ENCODE results near the gene TUBGCP2. TPM values are rescaled to one million over a fixed set of nuclear protein-coding genes. Genes with fewer than 3 reads are reported as not detected.

TUBGCP2 gene
- total RNA-seq, 4 donors from 2014 or later, result 37.5 to 68.3 (median 47.6) TPM

DNA sequence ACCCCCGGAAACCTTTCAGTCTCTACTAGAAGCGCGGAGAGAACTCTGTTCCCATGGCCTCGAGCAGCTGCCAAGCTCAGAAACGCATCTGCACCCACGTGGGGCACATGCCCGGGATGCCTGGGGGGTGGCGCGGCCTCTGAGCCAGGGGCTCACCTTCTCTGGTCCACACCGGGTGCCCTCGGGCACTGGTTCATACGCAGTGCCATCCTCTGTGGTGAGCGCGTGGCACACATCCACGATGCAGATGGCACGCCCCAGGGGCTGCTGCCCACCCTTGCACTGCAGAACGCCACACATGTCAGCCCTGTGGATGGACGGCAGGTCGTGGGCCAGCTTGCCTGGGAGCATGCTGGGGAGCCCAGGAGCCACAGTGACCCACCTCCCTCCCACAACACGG, 38.5 kb downstream of the TUBGCP2 start:
- no peak for TF ChIP-seq EP300 (IDR thresholded peaks at IDR 0.05; ENCODE audit: low read depth)
- TF ChIP-seq POLR2AphosphoS5 (IDR thresholded peaks at IDR 0.05), result no peak
- no peak for TF ChIP-seq CTCF (IDR thresholded peaks at IDR 0.05)
- TF ChIP-seq POLR2A (IDR thresholded peaks at IDR 0.05), result no peak
- DNase-seq, result no peak
- intact Hi-C loops (cut with DNase I; ENCODE audit: low total_unique reads) (no loop called here), in situ Hi-C loops (cut with MboI; ENCODE audit: low pct_ligation_motif_present in 1 of 4, low pct_unique_long_range_greater_than_20kb in 1 of 4, low sequenced_read_pairs in 3 of 4) (no loop called here)
- Histone ChIP-seq H3K36me3 (no peaks in the 10 kb centered on the region), H3K4me3 (no peak overlapping the region), H3K4me1 (peaks cover 0 to 4% (median 0%) of the 10 kb centered on the region in 4 donors), H3K27me3 (peaks cover 6% of the 10 kb centered on the region), H3K27ac (no peak overlapping the region), H3K9me3 (no peaks in the 10 kb centered on the region)
- 89% methylated on average over 20 of the region's 20 CpGs; no CpG with 5 or more reads in 1 of the 2 donors for WGBS, 2 donors (ENCODE audit: low coverage in 1 of 2)

DNA sequence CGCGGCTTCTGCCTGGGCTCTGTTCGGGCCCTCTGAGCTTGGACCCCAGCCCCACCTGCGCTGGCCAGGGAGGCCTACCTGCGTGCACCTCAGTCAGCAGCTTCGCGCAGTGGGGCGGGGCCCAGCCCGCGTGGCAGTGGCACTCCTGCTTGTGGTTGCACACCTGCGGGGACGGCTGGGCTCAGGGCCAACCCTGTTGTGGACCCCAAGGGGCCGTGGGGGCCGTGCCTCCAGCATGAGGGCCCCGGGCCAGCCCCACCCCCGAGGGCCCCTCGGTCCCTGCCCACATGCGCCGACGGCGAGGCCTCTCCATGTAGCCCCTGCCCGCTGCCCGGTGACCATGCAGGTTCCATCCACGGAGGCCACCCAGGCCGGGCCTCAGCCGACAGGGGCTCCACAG, 39.3 kb downstream of the TUBGCP2 start:
- Histone ChIP-seq H3K36me3 (no peaks in the 10 kb centered on the region), H3K27me3 (no peaks in the 10 kb centered on the region), H3K4me1 (peaks cover 0 to 12% (median 4%) of the 10 kb centered on the region in 4 donors), H3K9me3 (no peaks in the 10 kb centered on the region), H3K27ac (no peak overlapping the region), H3K4me3 (no peak overlapping the region)
- intact Hi-C loops (cut with DNase I; ENCODE audit: low total_unique reads), result no loop called here
- in situ Hi-C loops (cut with MboI; ENCODE audit: low pct_ligation_motif_present in 1 of 4, low pct_unique_long_range_greater_than_20kb in 1 of 4, low sequenced_read_pairs in 3 of 4), result loop anchor here in 1 of 4 donors (10.0 kb wide), 1 partner anchor 45 kb away; no protein-coding TSS in a partner anchor
- no peak for DNase-seq
- WGBS, 2 donors (ENCODE audit: low coverage in 1 of 2), result 79% methylated on average over 24 of the region's 26 CpGs; no CpG with 5 or more reads in 1 of the 2 donors
- no peak for TF ChIP-seq CTCF (IDR thresholded peaks at IDR 0.05)
- TF ChIP-seq POLR2AphosphoS5 (IDR thresholded peaks at IDR 0.05), result no peak
- no peak for TF ChIP-seq POLR2A (IDR thresholded peaks at IDR 0.05)
- no peak for TF ChIP-seq EP300 (IDR thresholded peaks at IDR 0.05; ENCODE audit: low read depth)

DNA sequence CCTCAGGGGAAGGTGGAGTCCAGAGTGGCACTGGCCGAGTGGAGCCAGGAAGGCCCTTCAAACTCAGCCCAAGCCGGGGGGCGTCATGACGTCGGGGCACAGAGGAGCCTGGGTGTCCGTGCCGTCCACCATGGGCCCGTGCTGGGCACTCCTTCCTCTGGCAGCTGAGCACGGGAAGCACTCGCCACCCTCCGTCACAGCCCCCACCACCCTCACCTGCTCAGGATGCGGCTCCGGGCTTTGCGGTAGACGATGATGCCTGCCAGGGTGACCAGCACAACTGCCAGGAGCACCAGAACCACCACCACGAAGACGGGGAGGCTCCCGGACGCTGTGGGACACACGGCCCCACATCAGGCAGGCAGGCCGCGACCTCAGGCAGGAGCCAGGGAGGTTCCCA, 40.1 kb downstream of the TUBGCP2 start:
- DNase-seq, result no peak
- in situ Hi-C loops (cut with MboI; ENCODE audit: low pct_ligation_motif_present in 1 of 4, low pct_unique_long_range_greater_than_20kb in 1 of 4, low sequenced_read_pairs in 3 of 4) (loop anchor here in 1 of 4 donors (10.0 kb wide), 1 partner anchor 46 kb away; no protein-coding TSS in a partner anchor), intact Hi-C loops (cut with DNase I; ENCODE audit: low total_unique reads) (no loop called here)
- no peaks in the 10 kb centered on the region for H3K9me3 ChIP-seq
- H3K36me3 ChIP-seq, result no peaks in the 10 kb centered on the region
- 87% methylated on average over 21 of the region's 22 CpGs; no CpG with 5 or more reads in 1 of the 2 donors for WGBS, 2 donors (ENCODE audit: low coverage in 1 of 2)
- no peak for TF ChIP-seq EP300 (IDR thresholded peaks at IDR 0.05; ENCODE audit: low read depth)
- no peak for TF ChIP-seq CTCF (IDR thresholded peaks at IDR 0.05)
- no peak for TF ChIP-seq POLR2AphosphoS5 (IDR thresholded peaks at IDR 0.05)
- H3K4me3 ChIP-seq, result no peak overlapping the region
- H3K4me1 ChIP-seq, result peaks cover 0 to 20% (median 9%) of the 10 kb centered on the region in 4 donors
- H3K27ac ChIP-seq, result no peak overlapping the region
- no peaks in the 10 kb centered on the region for H3K27me3 ChIP-seq

DNA sequence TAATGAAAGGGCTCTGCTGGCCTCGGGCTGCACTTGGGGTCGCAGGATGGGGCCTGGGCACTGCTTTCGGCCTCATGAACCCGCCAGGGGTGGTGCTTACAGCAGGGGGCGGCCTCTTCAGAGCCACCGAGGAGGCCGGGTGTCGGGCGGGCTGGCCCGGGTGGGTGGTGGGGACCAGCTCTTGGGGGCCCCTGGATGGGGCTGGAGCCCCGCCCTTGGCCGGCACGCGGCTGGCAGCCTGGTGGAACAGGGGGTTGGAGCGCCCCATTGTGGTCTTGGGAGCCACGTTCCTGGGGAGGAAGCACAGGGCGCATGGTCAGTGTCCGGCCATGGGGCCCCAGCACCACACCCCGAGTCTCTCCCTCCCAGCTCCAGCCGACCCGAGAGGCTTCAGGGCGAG, 40.8 kb downstream of the TUBGCP2 start:
- no peaks in the 10 kb centered on the region for H3K27me3 ChIP-seq
- 91% methylated on average over 17 of the region's 22 CpGs; no CpG with 5 or more reads in 1 of the 2 donors for WGBS, 2 donors (ENCODE audit: low coverage in 1 of 2)
- no peak for TF ChIP-seq EP300 (IDR thresholded peaks at IDR 0.05; ENCODE audit: low read depth)
- TF ChIP-seq CTCF (IDR thresholded peaks at IDR 0.05), result no peak
- no peak for TF ChIP-seq POLR2A (IDR thresholded peaks at IDR 0.05)
- TF ChIP-seq POLR2AphosphoS5 (IDR thresholded peaks at IDR 0.05), result no peak
- no peak for DNase-seq
- intact Hi-C loops (cut with DNase I; ENCODE audit: low total_unique reads) (no loop called here), in situ Hi-C loops (cut with MboI; ENCODE audit: low pct_ligation_motif_present in 1 of 4, low pct_unique_long_range_greater_than_20kb in 1 of 4, low sequenced_read_pairs in 3 of 4) (loop anchor here in 1 of 4 donors (10.0 kb wide), 1 partner anchor 47 kb away; no protein-coding TSS in a partner anchor)
- H3K27ac ChIP-seq, result no peak overlapping the region
- peaks cover 2 to 27% (median 12%) of the 10 kb centered on the region in 4 donors for H3K4me1 ChIP-seq
- H3K9me3 ChIP-seq, result no peaks in the 10 kb centered on the region
- no peaks in the 10 kb centered on the region for H3K36me3 ChIP-seq
- H3K4me3 ChIP-seq, result no peak overlapping the region
